Retinal pigment epithelial cell (primary cell): ENCODE data around the gene ANKRD2.
"Not testable (repeated sequence)": the region's sequence is repeated elsewhere in the genome, so short reads cannot be mapped to it uniquely, and the experiment has no call there.

Experiments
- DNase-seq: peaks from one replicate; pipeline ENCODE4 v3.0.0-alpha.2; 2010; ENCODE audit warnings: low read depth
- H3K4me3 ChIP-seq: 2 replicates; pipeline ENCODE4 v1.5.1; 2011; ENCODE audit warnings: mild to moderate bottlenecking, low read length, control low read depth, moderate library complexity
- TF ChIP-seq, protein P1 (sequence below): conservative IDR thresholded peaks from 2 replicates; pipeline ENCODE4 v1.5.1; 2011; ENCODE audit warnings: low read depth, low read length, control low read depth, inconsistent platforms

The ANKRD2 gene

DNA sequence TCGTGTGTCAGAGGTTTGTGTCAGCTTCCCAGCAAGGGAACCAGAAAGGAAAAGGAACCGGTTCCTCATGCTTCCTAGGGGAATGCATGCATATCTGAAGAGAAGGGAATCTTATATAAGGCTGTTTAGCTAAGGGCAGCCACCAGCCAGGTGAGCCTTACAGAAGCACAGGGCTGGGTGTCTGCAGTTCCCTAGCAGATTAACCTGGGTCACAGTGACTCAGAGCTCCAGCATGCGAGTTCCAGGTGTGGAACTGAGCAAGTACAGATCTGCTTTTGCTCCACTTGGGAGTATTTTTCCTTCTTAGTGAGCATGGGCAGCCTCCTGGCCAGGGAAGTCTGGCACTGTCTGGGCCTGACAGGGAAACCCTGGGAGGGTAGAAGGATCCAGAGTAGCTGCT, 957 bp upstream of the ANKRD2 start:
- TF ChIP-seq, protein P1, sequence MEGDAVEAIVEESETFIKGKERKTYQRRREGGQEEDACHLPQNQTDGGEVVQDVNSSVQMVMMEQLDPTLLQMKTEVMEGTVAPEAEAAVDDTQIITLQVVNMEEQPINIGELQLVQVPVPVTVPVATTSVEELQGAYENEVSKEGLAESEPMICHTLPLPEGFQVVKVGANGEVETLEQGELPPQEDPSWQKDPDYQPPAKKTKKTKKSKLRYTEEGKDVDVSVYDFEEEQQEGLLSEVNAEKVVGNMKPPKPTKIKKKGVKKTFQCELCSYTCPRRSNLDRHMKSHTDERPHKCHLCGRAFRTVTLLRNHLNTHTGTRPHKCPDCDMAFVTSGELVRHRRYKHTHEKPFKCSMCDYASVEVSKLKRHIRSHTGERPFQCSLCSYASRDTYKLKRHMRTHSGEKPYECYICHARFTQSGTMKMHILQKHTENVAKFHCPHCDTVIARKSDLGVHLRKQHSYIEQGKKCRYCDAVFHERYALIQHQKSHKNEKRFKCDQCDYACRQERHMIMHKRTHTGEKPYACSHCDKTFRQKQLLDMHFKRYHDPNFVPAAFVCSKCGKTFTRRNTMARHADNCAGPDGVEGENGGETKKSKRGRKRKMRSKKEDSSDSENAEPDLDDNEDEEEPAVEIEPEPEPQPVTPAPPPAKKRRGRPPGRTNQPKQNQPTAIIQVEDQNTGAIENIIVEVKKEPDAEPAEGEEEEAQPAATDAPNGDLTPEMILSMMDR = no peak
- no peak overlapping the region for H3K4me3 ChIP-seq

DNA sequence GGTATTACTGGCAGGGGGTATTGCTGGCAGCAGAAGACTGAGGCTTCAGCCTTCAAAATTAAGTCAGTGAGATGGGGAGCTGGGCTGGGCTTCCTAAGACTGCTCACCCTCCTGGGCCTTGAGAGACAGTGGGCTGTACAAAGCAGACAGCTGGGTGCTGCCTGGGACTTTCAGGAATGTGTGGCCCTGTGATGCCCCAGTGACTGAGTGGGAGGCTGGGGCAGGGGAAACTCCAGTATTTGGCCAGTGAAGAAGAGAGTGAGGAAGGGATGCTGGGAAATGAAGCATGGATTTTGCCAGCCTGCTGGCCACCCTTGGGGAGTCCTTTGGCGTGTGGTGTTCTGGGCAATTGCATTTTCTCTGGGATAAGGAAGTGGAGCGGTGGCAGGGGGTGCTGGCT, 442 bp downstream of the ANKRD2 start:
- H3K4me3 ChIP-seq = no peak overlapping the region
- no peak for DNase-seq
- TF ChIP-seq, protein P1 = no peak

More for the DNA sequence above, 957 bp upstream of the ANKRD2 start:
- no peak for DNase-seq

GRCh38 chr10:97573672-97574071, 1.1 kb downstream of the ANKRD2 start:
- TF ChIP-seq, protein P1 = no peak
- no peak for DNase-seq
- no peak overlapping the region for H3K4me3 ChIP-seq

DNA sequence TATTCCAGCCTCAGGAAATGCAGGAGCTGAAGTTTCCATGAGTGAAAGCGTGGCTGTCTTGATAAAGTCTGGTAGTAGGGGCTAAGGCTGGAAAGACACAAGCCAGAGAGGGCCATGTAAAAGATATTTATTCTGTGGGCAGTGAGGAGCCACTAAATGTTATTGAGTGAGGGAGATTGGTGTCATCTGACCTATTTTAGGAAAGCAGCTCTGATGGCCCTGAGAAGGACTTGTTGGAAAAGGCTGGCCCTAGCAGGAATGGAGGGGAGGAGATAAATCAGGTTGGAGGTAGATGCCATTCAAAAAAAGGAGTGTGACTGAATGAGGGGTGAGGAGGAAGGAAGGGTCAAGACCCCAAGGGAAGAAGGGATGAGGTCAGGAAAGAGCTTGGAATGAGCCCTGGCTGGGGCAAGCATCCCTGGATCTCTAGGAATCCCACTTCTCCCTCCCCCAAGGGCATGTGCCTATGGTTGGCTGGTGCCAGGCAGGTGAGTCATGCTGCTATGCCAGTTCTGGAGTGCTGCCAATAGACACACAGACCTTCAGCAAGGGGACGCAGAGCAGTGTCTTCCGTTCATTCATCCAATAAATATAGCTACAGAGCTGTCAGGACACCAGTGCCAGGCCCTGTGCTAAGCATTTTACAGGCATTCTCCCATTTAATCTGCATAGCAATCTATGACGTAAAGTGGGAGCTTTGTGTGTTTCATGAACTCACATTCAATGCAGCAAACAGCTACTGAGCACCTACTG, 2.0 kb downstream of the ANKRD2 start:
- no peak overlapping the region for H3K4me3 ChIP-seq
- peak; percentile 91 for DNase-seq
- TF ChIP-seq, protein P1 = no peak

DNA sequence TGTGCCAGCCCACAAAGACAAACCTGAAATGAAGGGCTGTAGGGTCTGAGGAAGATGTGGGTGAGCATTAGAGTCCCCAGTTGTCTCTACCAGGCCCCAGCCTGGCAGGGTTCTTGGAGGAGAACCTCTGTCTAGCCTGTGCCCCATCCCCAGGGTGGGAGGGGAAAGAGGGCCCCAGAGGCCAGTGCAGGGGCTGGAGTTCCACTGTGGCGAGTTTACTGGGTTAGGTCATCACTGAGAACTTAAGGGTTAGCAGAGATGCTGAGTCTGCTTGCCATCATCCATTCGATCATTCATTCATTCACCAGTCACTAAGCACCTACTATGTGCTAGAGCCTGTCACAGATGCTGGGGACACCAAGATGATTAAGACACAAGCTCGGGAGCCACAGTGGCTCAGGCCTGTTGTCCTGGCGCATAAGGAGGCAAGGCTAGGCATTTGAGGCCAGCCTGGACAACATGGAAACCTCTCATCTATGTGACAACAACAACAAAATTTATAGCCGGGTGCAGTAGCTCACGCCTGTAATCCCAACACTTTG, 2.6 kb downstream of the ANKRD2 start:
- TF ChIP-seq, protein P1 = no peak
- DNase-seq = no peak
- no peak overlapping the region for H3K4me3 ChIP-seq

GRCh38 chr10:97576487-97576886, 3.9 kb downstream of the ANKRD2 start:
- DNase-seq, H3K4me3 ChIP-seq: not testable (repeated sequence)

GRCh38 chr10:97577701-97578100, 5.1 kb downstream of the ANKRD2 start:
- H3K4me3 ChIP-seq = no peak overlapping the region
- DNase-seq = no peak
- TF ChIP-seq, protein P1 = no peak
